Panc1 (cell line): ENCODE data around the gene NCAM1. TPM values are rescaled to one million over a fixed set of nuclear protein-coding genes. Genes with fewer than 3 reads are reported as not detected.

Experiments used
- ATAC-seq: fragments of 200-7000 bp; cut with Tn5 transposase; 2 replicates; pipeline ENCODE4 v1.9.1; 2020; ENCODE audit warnings: mild to moderate bottlenecking, moderate library complexity
- BruUV-seq: library from RNA; stranded (reverse); fragments of 400-500 nt; replicated peaks from 2 replicates; lab custom pipeline; 2021; lab: Mats Ljungman, UMichigan
- CTCF ChIA-PET: fragments of 300-600 bp; sonication (Branson Sonifier 250); formaldehyde crosslinking; loops from one replicate; lab custom pipeline; 2022; ENCODE audit warnings: antibody characterized with exemption; lab: Charles Lee
- POLR2A ChIA-PET: fragments of 300-600 bp; sonication (Branson Sonifier 250); formaldehyde crosslinking; loops from one replicate; lab custom pipeline; 2022; ENCODE audit warnings: antibody characterized with exemption; lab: Charles Lee
- DNase-seq: peaks from one replicate; pipeline ENCODE4 v3.0.0-alpha.2; 2010; ENCODE audit warnings: low read depth, low spot score
- H3K27ac ChIP-seq: 2 replicates; pipeline ENCODE4 v1.5.1; 2011; ENCODE audit warnings: mild to moderate bottlenecking, low read length, inconsistent platforms
- H3K27me3 ChIP-seq: fragments of 200-500 bp; sonication (Bioruptor generic); 2 replicates; pipeline ENCODE4 v1.6.0; 2014; ENCODE audit warnings: low read length, inconsistent platforms; ENCODE audit not compliant: control insufficient read depth, insufficient read depth
- H3K36me3 ChIP-seq: fragments of 200-500 bp; sonication (Bioruptor generic); 2 replicates; pipeline ENCODE4 v1.5.1; 2014; ENCODE audit warnings: inconsistent platforms, mild to moderate bottlenecking, low read length, moderate library complexity; ENCODE audit not compliant: control insufficient read depth, insufficient read depth
- H3K4me1 ChIP-seq: 2 replicates; pipeline ENCODE4 v1.5.1; 2011; ENCODE audit warnings: inconsistent platforms, mild to moderate bottlenecking, low read length, moderate library complexity; ENCODE audit not compliant: control insufficient read depth, insufficient read depth
- H3K4me3 ChIP-seq, 2 experiments: 2 replicates each; pipeline ENCODE4 v1.5.1; 2011 to 2012; ENCODE audit warnings: low read depth in 2 of 2, low read length in 2 of 2, mild to moderate bottlenecking in 2 of 2, inconsistent platforms in 1 of 2, moderate library complexity in 1 of 2
- H3K9me3 ChIP-seq: fragments of 200-500 bp; sonication (Bioruptor generic); 2 replicates; pipeline ENCODE4 v1.5.1; 2014; ENCODE audit warnings: low read depth, mild to moderate bottlenecking, inconsistent platforms, low read length, moderate library complexity; ENCODE audit not compliant: control insufficient read depth, insufficient read depth
- CTCF ChIP-seq: fragments of 450-650 bp; IDR thresholded peaks from 2 replicates; pipeline ENCODE4 v1.5.1; 2017; ENCODE audit warnings: mild to moderate bottlenecking
- POLR2AphosphoS5 ChIP-seq: IDR thresholded peaks from 2 replicates; pipeline ENCODE4 v1.6.1; 2012; ENCODE audit warnings: mild to moderate bottlenecking, low read depth, low read length, moderate library complexity
- SIN3A ChIP-seq: IDR thresholded peaks from 2 replicates; pipeline ENCODE4 v1.6.1; 2012; ENCODE audit warnings: low read depth, mild to moderate bottlenecking, low read length, moderate library complexity, borderline replicate concordance; ENCODE audit not compliant: insufficient read depth
- TCF7L2 ChIP-seq: IDR thresholded peaks from 2 replicates; pipeline ENCODE4 v1.6.1; 2011; ENCODE audit warnings: mild to moderate bottlenecking, low read depth, low read length, inconsistent platforms
- in situ Hi-C: cut with HindIII; loops from 2 replicates; pipeline ENCODE4 v1.10.0; 2016; ENCODE audit warnings: low sequenced_read_pairs, low pct_unique_long_range_greater_than_20kb
- intact Hi-C: fragments of 100-400 bp; cut with micrococcal nuclease; formaldehyde crosslinking; loops from one replicate; pipeline ENCODE4 v1.10.0; 2022; ENCODE audit not compliant: unreplicated experiment
- total RNA-seq: library from RNA; stranded (reverse); gene quantifications from one replicate; pipeline ENCODE4 v1.2.1, GENCODE V29; 2021; ENCODE audit not compliant: unreplicated experiment
- TF ChIP-seq, protein P1 (sequence below), 2 experiments: IDR thresholded peaks; 2 replicates each; pipeline ENCODE4 v1.6.1; 2011 to 2012; ENCODE audit warnings: low read depth in 2 of 2, control low read depth in 1 of 2, low read length in 1 of 2, mild to moderate bottlenecking in 1 of 2, moderate library complexity in 1 of 2; ENCODE audit not compliant: insufficient read depth in 1 of 2

Gene NCAM1
- total RNA-seq, 1 experiment from 2014 or later, result 0.18 TPM

DNA sequence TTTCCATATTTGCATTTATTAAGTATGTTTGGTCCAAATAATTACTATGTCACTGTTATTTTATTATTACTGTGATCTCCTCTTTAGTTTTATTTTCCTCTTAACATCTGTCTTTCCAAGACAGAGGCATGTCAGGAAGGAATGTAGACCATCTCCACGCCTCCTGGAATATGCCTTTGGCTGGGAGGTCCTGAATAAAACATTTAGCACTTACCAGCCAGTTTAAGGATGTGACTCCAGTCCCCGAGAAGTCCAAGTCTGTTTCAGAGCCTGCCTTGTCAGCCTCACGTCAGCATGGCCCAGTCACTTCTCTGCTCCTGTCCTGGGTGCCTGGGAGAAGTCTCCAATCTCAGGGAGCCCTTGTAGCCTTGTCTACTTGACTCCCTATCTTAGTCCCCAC lies 74.5 kb downstream of the NCAM1 start:
- Histone ChIP-seq H3K4me1 (no peaks in the 10 kb centered on the region), H3K9me3 (no peaks in the 10 kb centered on the region), H3K27ac (no peak overlapping the region), H3K4me3 (no peak overlapping the region), H3K36me3 (no peaks in the 10 kb centered on the region), H3K27me3 (no peaks in the 10 kb centered on the region)
- no TSS peak for BruUV-seq
- TF ChIP-seq CTCF (no peak), SIN3A (no peak), TCF7L2 (no peak), POLR2AphosphoS5 (no peak)
- TF ChIP-seq, protein P1, sequence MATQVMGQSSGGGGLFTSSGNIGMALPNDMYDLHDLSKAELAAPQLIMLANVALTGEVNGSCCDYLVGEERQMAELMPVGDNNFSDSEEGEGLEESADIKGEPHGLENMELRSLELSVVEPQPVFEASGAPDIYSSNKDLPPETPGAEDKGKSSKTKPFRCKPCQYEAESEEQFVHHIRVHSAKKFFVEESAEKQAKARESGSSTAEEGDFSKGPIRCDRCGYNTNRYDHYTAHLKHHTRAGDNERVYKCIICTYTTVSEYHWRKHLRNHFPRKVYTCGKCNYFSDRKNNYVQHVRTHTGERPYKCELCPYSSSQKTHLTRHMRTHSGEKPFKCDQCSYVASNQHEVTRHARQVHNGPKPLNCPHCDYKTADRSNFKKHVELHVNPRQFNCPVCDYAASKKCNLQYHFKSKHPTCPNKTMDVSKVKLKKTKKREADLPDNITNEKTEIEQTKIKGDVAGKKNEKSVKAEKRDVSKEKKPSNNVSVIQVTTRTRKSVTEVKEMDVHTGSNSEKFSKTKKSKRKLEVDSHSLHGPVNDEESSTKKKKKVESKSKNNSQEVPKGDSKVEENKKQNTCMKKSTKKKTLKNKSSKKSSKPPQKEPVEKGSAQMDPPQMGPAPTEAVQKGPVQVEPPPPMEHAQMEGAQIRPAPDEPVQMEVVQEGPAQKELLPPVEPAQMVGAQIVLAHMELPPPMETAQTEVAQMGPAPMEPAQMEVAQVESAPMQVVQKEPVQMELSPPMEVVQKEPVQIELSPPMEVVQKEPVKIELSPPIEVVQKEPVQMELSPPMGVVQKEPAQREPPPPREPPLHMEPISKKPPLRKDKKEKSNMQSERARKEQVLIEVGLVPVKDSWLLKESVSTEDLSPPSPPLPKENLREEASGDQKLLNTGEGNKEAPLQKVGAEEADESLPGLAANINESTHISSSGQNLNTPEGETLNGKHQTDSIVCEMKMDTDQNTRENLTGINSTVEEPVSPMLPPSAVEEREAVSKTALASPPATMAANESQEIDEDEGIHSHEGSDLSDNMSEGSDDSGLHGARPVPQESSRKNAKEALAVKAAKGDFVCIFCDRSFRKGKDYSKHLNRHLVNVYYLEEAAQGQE (IDR thresholded peaks at IDR 0.05; ENCODE audit: insufficient read depth in 1 of 2, low read depth in 2 of 2, low read length in 1 of 2), result no peak
- ChIA-PET CTCF (no interaction called here), POLR2A (interaction anchor here (0.6 kb wide), 1 partner anchor 242 kb away, joined by 3 read pairs; no protein-coding TSS in a partner anchor)
- ATAC-seq (no peak), DNase-seq (no peak)
- in situ Hi-C loops (no loop called here), intact Hi-C loops (no loop called here)

DNA sequence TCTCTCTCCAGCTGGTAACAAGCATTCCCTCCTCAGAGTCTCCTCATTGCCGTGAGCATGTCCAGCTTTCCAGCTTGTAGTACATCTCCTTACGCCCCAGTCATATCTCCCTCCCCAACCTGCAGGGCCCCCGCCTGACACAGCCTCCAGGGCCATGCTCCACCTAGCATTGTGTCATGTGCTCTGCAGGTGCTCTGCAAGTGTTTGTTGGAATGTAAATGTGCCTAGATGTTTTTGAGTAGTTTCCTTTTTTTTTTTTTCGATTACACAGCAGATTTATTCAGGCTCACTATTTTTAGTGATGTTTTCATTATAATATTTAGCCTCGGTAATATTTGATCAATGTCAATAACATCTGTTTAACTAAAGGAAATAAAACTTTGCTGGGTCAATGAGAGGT lies 82.5 kb downstream of the NCAM1 start:
- ATAC-seq (no peak), DNase-seq (no peak)
- TF ChIP-seq TCF7L2 (no peak), SIN3A (no peak), CTCF (no peak), POLR2AphosphoS5 (no peak)
- POLR2A ChIA-PET, result no interaction called here
- CTCF ChIA-PET, result no interaction called here
- in situ Hi-C loops (no loop called here), intact Hi-C loops (no loop called here)
- no peak overlapping the region for H3K27ac ChIP-seq
- H3K36me3 ChIP-seq, result no peaks in the 10 kb centered on the region
- no peak overlapping the region for H3K4me3 ChIP-seq
- H3K9me3 ChIP-seq, result no peaks in the 10 kb centered on the region
- no peaks in the 10 kb centered on the region for H3K27me3 ChIP-seq
- BruUV-seq, result no TSS peak
- H3K4me1 ChIP-seq, result no peaks in the 10 kb centered on the region
